DND-41 (cell line): ENCODE measurements around the gene NTN1.

Experiments used
- ATAC-seq: fragments of 200-7000 bp; cut with Tn5 transposase; 3 replicates; pipeline ENCODE4 v1.9.1; 2021; ENCODE audit warnings: low read depth; ENCODE audit not compliant: insufficient read depth
- DNase-seq: peaks from one replicate; pipeline ENCODE4 v3.0.0-alpha.2; 2020
- H2AFZ ChIP-seq: 2 replicates; pipeline ENCODE4 v1.6.0; 2012; ENCODE audit warnings: low read depth, low read length
- H3K27ac ChIP-seq: 2 replicates; pipeline ENCODE4 v1.5.1; 2012; ENCODE audit warnings: low read length, inconsistent platforms
- H3K27me3 ChIP-seq: fragments of 200-600 bp; sonication (generic); 2 replicates; pipeline ENCODE4 v1.6.0; 2012; ENCODE audit warnings: low read length, mild to moderate bottlenecking, inconsistent platforms; ENCODE audit not compliant: insufficient read depth, poor library complexity
- H3K36me3 ChIP-seq: 2 replicates; pipeline ENCODE4 v1.5.1; 2012; ENCODE audit warnings: low read length, inconsistent platforms; ENCODE audit not compliant: insufficient read depth
- H3K4me1 ChIP-seq: 2 replicates; pipeline ENCODE4 v1.5.1; 2012; ENCODE audit warnings: mild to moderate bottlenecking, low read length; ENCODE audit not compliant: insufficient read depth
- H3K4me2 ChIP-seq: 2 replicates; pipeline ENCODE4 v1.6.0; 2012; ENCODE audit warnings: mild to moderate bottlenecking, moderate library complexity, low read length, inconsistent platforms; ENCODE audit not compliant: insufficient read depth
- H3K4me3 ChIP-seq, 2 experiments: fragments of 200-600 bp in 1 of 2; shearing (Covaris generic) in 1 of 2; 2 replicates each; pipeline ENCODE4 v1.5.1; 2012 to 2016; ENCODE audit warnings: inconsistent platforms in 2 of 2, low read length in 2 of 2, mild to moderate bottlenecking in 2 of 2, low read depth in 1 of 2, moderate library complexity in 1 of 2
- H3K79me2 ChIP-seq: 2 replicates; pipeline ENCODE4 v1.6.0; 2012; ENCODE audit warnings: low read length, inconsistent platforms; ENCODE audit not compliant: insufficient read depth
- H3K9ac ChIP-seq: 2 replicates; pipeline ENCODE4 v1.6.0; 2012; ENCODE audit warnings: low read depth, mild to moderate bottlenecking, inconsistent platforms, low read length, moderate library complexity
- H3K9me3 ChIP-seq: 2 replicates; pipeline ENCODE4 v1.5.1; 2012; ENCODE audit warnings: low read length, moderate library complexity, mild to moderate bottlenecking, inconsistent platforms; ENCODE audit not compliant: insufficient read depth, severe bottlenecking
- H4K20me1 ChIP-seq: 2 replicates; pipeline ENCODE4 v1.6.0; 2012; ENCODE audit warnings: low read length; ENCODE audit not compliant: insufficient read depth
- EZH2 ChIP-seq: IDR thresholded peaks from 3 replicates; pipeline ENCODE4 v1.6.1; 2012; ENCODE audit warnings: borderline replicate concordance, low read depth, mild to moderate bottlenecking, moderate library complexity, low read length, inconsistent platforms; ENCODE audit not compliant: severe bottlenecking
- TF ChIP-seq, protein P1 (sequence below): IDR thresholded peaks from 2 replicates; pipeline ENCODE4 v1.5.1; 2012; ENCODE audit warnings: borderline replicate concordance, low read length, moderate library complexity, mild to moderate bottlenecking; ENCODE audit not compliant: poor library complexity, severe bottlenecking; ENCODE audit errors: extremely low read depth

NTN1 gene

DNA sequence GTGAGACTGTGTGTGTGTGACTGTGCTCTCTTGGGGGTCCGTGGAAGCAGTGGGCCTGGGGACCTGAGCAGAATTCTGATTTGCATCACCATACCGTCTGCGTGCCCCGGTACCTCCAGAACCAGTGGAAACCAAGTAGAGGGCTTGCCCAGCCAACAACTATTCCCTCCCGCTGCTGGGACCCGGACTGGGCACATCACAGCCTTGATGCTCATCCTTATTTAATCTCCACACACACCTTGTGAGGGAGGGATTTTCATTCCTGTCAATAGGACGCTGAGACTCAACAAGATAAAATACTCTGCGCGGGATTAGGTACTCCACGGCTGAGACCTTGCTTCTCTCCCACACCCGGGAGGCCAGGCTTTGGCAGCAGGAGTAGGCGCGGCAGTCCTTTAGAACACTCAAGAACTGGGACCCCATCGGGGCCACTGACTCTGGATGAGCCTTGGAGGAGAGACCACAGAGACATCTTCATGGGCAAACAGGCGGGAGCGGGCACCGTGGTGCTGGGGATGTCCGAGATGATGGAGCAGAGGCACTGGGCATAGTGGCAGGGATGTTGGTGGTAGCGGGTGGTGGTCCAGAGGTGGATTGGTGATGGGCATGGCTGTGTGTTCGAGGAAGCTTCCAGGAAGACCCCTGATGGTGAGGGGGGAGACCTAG is 208.0 kb downstream of the NTN1 start:
- no peak overlapping the region for H3K27ac ChIP-seq
- no peaks in the 10 kb centered on the region; the same call in 1 of the 2 replicates for H3K36me3 ChIP-seq
- H3K9ac ChIP-seq, result no peak overlapping the region
- H3K27me3 ChIP-seq, result no peaks in the 10 kb centered on the region
- no peak overlapping the region for H2AFZ ChIP-seq
- DNase-seq (no peak), ATAC-seq (no peak)
- H3K4me3 ChIP-seq, result no peak overlapping the region
- H4K20me1 ChIP-seq, result no peaks in the 10 kb centered on the region; the same call in 1 of the 2 replicates
- H3K4me2 ChIP-seq, result no peak overlapping the region
- TF ChIP-seq EZH2, result no peak
- TF ChIP-seq, protein P1, sequence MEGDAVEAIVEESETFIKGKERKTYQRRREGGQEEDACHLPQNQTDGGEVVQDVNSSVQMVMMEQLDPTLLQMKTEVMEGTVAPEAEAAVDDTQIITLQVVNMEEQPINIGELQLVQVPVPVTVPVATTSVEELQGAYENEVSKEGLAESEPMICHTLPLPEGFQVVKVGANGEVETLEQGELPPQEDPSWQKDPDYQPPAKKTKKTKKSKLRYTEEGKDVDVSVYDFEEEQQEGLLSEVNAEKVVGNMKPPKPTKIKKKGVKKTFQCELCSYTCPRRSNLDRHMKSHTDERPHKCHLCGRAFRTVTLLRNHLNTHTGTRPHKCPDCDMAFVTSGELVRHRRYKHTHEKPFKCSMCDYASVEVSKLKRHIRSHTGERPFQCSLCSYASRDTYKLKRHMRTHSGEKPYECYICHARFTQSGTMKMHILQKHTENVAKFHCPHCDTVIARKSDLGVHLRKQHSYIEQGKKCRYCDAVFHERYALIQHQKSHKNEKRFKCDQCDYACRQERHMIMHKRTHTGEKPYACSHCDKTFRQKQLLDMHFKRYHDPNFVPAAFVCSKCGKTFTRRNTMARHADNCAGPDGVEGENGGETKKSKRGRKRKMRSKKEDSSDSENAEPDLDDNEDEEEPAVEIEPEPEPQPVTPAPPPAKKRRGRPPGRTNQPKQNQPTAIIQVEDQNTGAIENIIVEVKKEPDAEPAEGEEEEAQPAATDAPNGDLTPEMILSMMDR, result no peak
- no peaks in the 10 kb centered on the region for H3K4me1 ChIP-seq
- no peaks in the 10 kb centered on the region for H3K79me2 ChIP-seq
- H3K9me3 ChIP-seq, result no peaks in the 10 kb centered on the region

DNA sequence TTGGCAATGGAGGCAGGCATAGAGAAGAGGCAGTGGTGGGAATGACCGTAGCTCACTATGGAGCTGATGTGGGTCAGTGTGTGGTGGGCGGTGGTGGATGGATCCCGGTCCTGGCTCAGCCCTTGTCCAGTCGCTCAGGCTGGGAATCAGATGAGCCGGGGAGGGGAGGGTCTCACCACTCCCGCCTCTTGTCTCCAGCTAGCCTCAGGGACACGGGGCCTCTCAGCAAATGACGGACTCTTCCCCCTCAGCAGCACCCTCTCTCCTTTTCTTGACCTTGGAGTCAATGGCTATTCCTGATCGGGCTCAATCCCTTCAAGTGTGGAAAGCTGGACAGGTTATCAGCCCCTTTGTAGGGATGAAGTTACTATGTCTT is 208.5 kb downstream of the NTN1 start:
- Histone ChIP-seq H2AFZ (no peak overlapping the region), H3K27ac (no peak overlapping the region), H3K79me2 (no peaks in the 10 kb centered on the region), H4K20me1 (no peaks in the 10 kb centered on the region; the same call in 1 of the 2 replicates), H3K9me3 (no peaks in the 10 kb centered on the region), H3K27me3 (no peaks in the 10 kb centered on the region), H3K36me3 (no peaks in the 10 kb centered on the region; the same call in 1 of the 2 replicates), H3K4me1 (no peaks in the 10 kb centered on the region), H3K4me2 (no peak overlapping the region), H3K9ac (no peak overlapping the region), H3K4me3 (no peak overlapping the region)
- DNase-seq (no peak), ATAC-seq (no peak)
- TF ChIP-seq EZH2, result no peak
- TF ChIP-seq, protein P1, result no peak

DNA sequence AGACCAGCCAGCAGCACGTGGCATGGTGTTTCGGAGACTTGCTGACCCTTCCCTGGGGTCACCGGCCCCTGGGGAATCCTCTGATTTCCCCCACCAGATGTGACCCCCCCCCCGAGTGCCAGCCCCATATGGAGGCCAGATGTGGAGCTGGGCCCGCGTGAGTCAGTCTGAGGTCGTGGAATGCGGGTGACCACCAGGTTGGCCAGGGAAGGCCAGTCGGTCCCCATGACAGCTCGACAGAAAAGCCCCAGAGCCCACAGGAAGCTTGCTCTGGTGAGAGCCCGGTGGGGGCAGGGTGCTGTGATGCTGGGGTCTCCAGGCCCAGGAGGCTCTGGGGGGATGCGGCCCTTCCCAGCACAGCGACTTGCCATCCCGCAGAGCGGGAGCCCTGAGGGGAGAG is 209.0 kb downstream of the NTN1 start:
- Histone ChIP-seq H3K4me3 (no peak overlapping the region), H3K4me2 (no peak overlapping the region), H3K36me3 (no peaks in the 10 kb centered on the region; the same call in 1 of the 2 replicates), H3K9me3 (no peaks in the 10 kb centered on the region), H3K79me2 (no peaks in the 10 kb centered on the region), H2AFZ (no peak overlapping the region), H3K27me3 (no peaks in the 10 kb centered on the region), H3K27ac (no peak overlapping the region), H4K20me1 (no peaks in the 10 kb centered on the region; the same call in 1 of the 2 replicates), H3K9ac (no peak overlapping the region), H3K4me1 (no peaks in the 10 kb centered on the region)
- TF ChIP-seq, protein P1, result no peak
- no peak for TF ChIP-seq EZH2
- DNase-seq, result no peak
- ATAC-seq, result no peak
